Right lobe of liver (tissue), 4 donors: ENCODE measurements around the gene EFCAB12.

Experiments used
- POLR2A ChIP-seq: fragments of 450-650 bp; IDR thresholded peaks from one replicate; pipeline ENCODE4 v1.6.1; 2017; ENCODE audit warnings: antibody characterized with exemption, mild to moderate bottlenecking
- TF ChIP-seq, protein P1 (sequence below), 4 donors: fragments of 200-600 bp in 3 of 4; fragments of 450-650 bp in 1 of 4; IDR thresholded peaks; one replicate each; pipeline versions ENCODE4 v1.5.1 to v1.8.0; 2016 to 2022; ENCODE audit warnings: antibody characterized with exemption in 4 of 4, mild to moderate bottlenecking in 2 of 4
- donor health status: DM: no; HTN: no; CAD: no.
- donor health status: DM: no; HTN: no; CAD: no.
- donor health status: DM: no; HTN: yes; CAD: no.

DNA sequence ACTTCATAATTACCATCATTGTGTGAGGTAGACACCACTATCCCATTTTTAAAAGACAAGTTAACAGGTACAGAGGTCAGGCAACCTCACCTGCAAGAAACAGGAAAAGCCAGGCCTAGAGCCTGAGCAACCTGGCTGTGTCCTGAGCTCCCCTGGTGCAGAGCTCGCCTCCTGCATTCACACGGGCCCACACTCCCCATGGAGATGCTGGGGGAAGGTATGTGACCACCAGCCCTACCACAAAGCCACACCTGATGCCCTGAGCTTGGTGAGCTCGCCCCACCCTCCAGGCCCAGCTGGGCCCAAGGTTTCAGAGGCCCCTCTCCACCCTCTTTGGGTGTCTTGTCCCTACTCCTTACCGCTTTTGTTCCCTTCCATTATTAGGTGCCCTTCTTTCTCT is 1.2 kb upstream of the EFCAB12 start:
- TF ChIP-seq, protein P1, sequence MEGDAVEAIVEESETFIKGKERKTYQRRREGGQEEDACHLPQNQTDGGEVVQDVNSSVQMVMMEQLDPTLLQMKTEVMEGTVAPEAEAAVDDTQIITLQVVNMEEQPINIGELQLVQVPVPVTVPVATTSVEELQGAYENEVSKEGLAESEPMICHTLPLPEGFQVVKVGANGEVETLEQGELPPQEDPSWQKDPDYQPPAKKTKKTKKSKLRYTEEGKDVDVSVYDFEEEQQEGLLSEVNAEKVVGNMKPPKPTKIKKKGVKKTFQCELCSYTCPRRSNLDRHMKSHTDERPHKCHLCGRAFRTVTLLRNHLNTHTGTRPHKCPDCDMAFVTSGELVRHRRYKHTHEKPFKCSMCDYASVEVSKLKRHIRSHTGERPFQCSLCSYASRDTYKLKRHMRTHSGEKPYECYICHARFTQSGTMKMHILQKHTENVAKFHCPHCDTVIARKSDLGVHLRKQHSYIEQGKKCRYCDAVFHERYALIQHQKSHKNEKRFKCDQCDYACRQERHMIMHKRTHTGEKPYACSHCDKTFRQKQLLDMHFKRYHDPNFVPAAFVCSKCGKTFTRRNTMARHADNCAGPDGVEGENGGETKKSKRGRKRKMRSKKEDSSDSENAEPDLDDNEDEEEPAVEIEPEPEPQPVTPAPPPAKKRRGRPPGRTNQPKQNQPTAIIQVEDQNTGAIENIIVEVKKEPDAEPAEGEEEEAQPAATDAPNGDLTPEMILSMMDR (IDR thresholded peaks at IDR 0.05): no peak
- TF ChIP-seq POLR2A: no peak
